K562 (cell line): ENCODE measurements around the gene ARRDC5. TPM values are rescaled to one million over a fixed set of nuclear protein-coding genes. Genes with fewer than 3 reads are reported as not detected.

Experiments
- C11orf30 ChIP-seq: fragments of 450-650 bp; IDR thresholded peaks from 2 replicates; pipeline ENCODE4 v1.6.1; 2016; ENCODE audit warnings: low read depth, mild to moderate bottlenecking
- CBFA2T2 ChIP-seq: fragments of 450-650 bp; conservative IDR thresholded peaks from 2 replicates; pipeline ENCODE4 v1.6.1; 2017; ENCODE audit warnings: mild to moderate bottlenecking
- CGGBP1 ChIP-seq: fragments of 250-450 bp; sonication (Bioruptor Pico); IDR thresholded peaks from 2 replicates; pipeline ENCODE4 v1.9.0; 2021; ENCODE audit warnings: mild to moderate bottlenecking
- KHSRP ChIP-seq: fragments of 450-650 bp; IDR thresholded peaks from 2 replicates; pipeline ENCODE4 v1.6.1; 2017
- PHF20 ChIP-seq: fragments of 450-650 bp; IDR thresholded peaks from 2 replicates; pipeline ENCODE4 v1.6.1; 2018; ENCODE audit not compliant: partially characterized antibody
- POLR3A ChIP-seq: IDR thresholded peaks from 2 replicates; pipeline ENCODE4 v1.6.1; 2011; ENCODE audit warnings: borderline replicate concordance, mild to moderate bottlenecking, moderate library complexity; ENCODE audit not compliant: insufficient read length, insufficient read depth; ENCODE audit errors: extremely low read depth
- PPARD ChIP-seq: fragments of 250-450 bp; sonication (Bioruptor Pico); IDR thresholded peaks from 2 replicates; pipeline ENCODE4 v1.8.0; 2022; ENCODE audit warnings: inconsistent platforms, mild to moderate bottlenecking, moderate library complexity
- RBM22 ChIP-seq: fragments of 200-400 bp; formaldehyde crosslinking; IDR thresholded peaks from 2 replicates; pipeline ENCODE4 v1.6.1; 2018; ENCODE audit warnings: low read length, low read depth; ENCODE audit not compliant: poor library complexity, severe bottlenecking
- SMAD4 ChIP-seq: fragments of 250-450 bp; sonication (Bioruptor Pico); conservative IDR thresholded peaks from 2 replicates; pipeline ENCODE4 v1.8.0; 2021; ENCODE audit warnings: inconsistent platforms, mild to moderate bottlenecking, moderate library complexity
- SMARCC2 ChIP-seq: fragments of 450-650 bp; IDR thresholded peaks from 2 replicates; pipeline ENCODE4 v1.6.1; 2017; ENCODE audit warnings: antibody characterized with exemption, moderate library complexity, mild to moderate bottlenecking, low read depth
- TCF7 ChIP-seq: sonication (generic); IDR thresholded peaks from 2 replicates; pipeline ENCODE4 v1.6.1; 2016; ENCODE audit warnings: antibody characterized with exemption, borderline replicate concordance
- ZBTB12 ChIP-seq: fragments of 250-450 bp; sonication (Bioruptor Pico); IDR thresholded peaks from 2 replicates; pipeline ENCODE4 v1.4.0; 2020
- ZNF24 ChIP-seq: fragments of 450-650 bp; IDR thresholded peaks from 2 replicates; pipeline ENCODE4 v1.6.1; 2016
- polyA plus RNA-seq, 8 experiments: library from polyadenylated mRNA; depleted of rRNA in 4 of 8; stranded (reverse) in 5 of 8; unstranded in 3 of 8; fragments of >200 nt; fragmentation: Nextera tagmentation in 2 of 8; fragmentation: Illumina TruSeq in 1 of 8; extraction: Ambion mirVana in 2 of 8; extraction: Trizol in 1 of 8; gene quantifications; 2 replicates each; pipeline versions ENCODE4 v1.2.1 to v1.2.3, GENCODE V29; 2011 to 2014; ENCODE audit warnings: inconsistent platforms in 1 of 8, missing spikeins in 1 of 8
- total RNA-seq, 7 experiments: library from RNA; depleted of rRNA in 6 of 7; stranded (reverse); fragments of >200 nt in 6 of 7; fragmentation: Illumina TruSeq in 2 of 7; extraction: Trizol in 2 of 7; gene quantifications; 2 replicates each; pipeline versions ENCODE4 v1.2.1 to v1.2.3, GENCODE V29; 2011 to 2021; ENCODE audit warnings: low replicate concordance in 1 of 7
- TF ChIP-seq, protein P1 (sequence below): fragments of 250-450 bp; sonication (Bioruptor Pico); IDR thresholded peaks from 2 replicates; pipeline ENCODE4 v1.8.0; 2022; ENCODE audit warnings: inconsistent platforms, mild to moderate bottlenecking, moderate library complexity, borderline replicate concordance
- TF ChIP-seq, protein P2 (sequence below): fragments of 200-600 bp; sonication (generic); IDR thresholded peaks from one replicate; pipeline ENCODE4 v1.6.1; 2012; ENCODE audit warnings: mild to moderate bottlenecking, low read depth, low read length, inconsistent platforms

Gene ARRDC5
- total and polyA plus RNA-seq, 9 of the 15 experiments (the other 6 are each of a cell fraction or from before 2014, with no cell fraction given), result not detected

DNA sequence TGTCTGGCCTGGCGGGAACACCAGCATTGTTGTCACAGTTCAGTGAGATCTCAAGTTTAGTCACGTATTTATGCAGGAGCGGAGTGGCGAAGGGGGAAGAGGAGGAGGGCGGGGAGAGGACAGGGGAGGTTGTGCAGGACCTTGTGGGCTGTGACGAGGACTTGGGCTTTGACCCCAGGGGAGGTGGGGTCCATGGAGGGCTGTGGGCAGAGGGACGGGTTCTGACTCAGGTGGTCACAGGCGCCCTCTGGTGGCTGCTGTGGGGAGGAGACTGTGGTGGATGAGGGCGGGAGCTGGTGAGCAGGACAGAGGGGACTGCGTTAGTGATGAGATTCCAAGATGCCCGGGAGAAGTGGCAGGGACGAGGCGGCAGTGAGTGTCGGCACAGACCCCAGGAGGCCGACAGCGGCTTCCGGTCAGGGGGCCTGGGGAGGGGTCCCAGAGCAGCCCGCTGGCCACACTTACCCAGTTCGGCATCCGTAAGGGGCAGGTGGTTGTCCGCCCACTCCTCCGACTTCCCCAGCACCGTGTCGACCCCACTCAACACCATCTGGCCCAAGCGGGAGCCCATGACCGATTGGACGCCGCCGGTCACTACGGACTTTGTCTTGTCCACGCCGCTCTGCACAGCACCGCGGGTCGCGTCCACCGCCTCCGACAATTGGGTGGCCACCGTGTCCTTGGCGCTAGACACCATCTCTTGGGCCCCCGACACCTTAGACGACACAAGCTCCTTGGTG lies 51.0 kb downstream of the ARRDC5 start (continued):
- TF ChIP-seq, protein P1, sequence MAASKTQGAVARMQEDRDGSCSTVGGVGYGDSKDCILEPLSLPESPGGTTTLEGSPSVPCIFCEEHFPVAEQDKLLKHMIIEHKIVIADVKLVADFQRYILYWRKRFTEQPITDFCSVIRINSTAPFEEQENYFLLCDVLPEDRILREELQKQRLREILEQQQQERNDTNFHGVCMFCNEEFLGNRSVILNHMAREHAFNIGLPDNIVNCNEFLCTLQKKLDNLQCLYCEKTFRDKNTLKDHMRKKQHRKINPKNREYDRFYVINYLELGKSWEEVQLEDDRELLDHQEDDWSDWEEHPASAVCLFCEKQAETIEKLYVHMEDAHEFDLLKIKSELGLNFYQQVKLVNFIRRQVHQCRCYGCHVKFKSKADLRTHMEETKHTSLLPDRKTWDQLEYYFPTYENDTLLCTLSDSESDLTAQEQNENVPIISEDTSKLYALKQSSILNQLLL (CRISPR knock-in tag), result no peak
- TF ChIP-seq TCF7 (no peak), CBFA2T2 (no peak), PHF20 (no peak), ZNF24 (no peak), PPARD (CRISPR knock-in tag) (no peak), SMAD4 (CRISPR knock-in tag) (no peak), CGGBP1 (CRISPR knock-in tag) (no peak), ZBTB12 (no peak), SMARCC2 (no peak), POLR3A (no peak), KHSRP (no peak), RBM22 (peak; percentile 30), C11orf30 (no peak)
- TF ChIP-seq, protein P2, sequence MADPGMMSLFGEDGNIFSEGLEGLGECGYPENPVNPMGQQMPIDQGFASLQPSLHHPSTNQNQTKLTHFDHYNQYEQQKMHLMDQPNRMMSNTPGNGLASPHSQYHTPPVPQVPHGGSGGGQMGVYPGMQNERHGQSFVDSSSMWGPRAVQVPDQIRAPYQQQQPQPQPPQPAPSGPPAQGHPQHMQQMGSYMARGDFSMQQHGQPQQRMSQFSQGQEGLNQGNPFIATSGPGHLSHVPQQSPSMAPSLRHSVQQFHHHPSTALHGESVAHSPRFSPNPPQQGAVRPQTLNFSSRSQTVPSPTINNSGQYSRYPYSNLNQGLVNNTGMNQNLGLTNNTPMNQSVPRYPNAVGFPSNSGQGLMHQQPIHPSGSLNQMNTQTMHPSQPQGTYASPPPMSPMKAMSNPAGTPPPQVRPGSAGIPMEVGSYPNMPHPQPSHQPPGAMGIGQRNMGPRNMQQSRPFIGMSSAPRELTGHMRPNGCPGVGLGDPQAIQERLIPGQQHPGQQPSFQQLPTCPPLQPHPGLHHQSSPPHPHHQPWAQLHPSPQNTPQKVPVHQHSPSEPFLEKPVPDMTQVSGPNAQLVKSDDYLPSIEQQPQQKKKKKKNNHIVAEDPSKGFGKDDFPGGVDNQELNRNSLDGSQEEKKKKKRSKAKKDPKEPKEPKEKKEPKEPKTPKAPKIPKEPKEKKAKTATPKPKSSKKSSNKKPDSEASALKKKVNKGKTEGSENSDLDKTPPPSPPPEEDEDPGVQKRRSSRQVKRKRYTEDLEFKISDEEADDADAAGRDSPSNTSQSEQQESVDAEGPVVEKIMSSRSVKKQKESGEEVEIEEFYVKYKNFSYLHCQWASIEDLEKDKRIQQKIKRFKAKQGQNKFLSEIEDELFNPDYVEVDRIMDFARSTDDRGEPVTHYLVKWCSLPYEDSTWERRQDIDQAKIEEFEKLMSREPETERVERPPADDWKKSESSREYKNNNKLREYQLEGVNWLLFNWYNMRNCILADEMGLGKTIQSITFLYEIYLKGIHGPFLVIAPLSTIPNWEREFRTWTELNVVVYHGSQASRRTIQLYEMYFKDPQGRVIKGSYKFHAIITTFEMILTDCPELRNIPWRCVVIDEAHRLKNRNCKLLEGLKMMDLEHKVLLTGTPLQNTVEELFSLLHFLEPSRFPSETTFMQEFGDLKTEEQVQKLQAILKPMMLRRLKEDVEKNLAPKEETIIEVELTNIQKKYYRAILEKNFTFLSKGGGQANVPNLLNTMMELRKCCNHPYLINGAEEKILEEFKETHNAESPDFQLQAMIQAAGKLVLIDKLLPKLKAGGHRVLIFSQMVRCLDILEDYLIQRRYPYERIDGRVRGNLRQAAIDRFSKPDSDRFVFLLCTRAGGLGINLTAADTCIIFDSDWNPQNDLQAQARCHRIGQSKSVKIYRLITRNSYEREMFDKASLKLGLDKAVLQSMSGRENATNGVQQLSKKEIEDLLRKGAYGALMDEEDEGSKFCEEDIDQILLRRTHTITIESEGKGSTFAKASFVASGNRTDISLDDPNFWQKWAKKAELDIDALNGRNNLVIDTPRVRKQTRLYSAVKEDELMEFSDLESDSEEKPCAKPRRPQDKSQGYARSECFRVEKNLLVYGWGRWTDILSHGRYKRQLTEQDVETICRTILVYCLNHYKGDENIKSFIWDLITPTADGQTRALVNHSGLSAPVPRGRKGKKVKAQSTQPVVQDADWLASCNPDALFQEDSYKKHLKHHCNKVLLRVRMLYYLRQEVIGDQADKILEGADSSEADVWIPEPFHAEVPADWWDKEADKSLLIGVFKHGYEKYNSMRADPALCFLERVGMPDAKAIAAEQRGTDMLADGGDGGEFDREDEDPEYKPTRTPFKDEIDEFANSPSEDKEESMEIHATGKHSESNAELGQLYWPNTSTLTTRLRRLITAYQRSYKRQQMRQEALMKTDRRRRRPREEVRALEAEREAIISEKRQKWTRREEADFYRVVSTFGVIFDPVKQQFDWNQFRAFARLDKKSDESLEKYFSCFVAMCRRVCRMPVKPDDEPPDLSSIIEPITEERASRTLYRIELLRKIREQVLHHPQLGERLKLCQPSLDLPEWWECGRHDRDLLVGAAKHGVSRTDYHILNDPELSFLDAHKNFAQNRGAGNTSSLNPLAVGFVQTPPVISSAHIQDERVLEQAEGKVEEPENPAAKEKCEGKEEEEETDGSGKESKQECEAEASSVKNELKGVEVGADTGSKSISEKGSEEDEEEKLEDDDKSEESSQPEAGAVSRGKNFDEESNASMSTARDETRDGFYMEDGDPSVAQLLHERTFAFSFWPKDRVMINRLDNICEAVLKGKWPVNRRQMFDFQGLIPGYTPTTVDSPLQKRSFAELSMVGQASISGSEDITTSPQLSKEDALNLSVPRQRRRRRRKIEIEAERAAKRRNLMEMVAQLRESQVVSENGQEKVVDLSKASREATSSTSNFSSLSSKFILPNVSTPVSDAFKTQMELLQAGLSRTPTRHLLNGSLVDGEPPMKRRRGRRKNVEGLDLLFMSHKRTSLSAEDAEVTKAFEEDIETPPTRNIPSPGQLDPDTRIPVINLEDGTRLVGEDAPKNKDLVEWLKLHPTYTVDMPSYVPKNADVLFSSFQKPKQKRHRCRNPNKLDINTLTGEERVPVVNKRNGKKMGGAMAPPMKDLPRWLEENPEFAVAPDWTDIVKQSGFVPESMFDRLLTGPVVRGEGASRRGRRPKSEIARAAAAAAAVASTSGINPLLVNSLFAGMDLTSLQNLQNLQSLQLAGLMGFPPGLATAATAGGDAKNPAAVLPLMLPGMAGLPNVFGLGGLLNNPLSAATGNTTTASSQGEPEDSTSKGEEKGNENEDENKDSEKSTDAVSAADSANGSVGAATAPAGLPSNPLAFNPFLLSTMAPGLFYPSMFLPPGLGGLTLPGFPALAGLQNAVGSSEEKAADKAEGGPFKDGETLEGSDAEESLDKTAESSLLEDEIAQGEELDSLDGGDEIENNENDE, result no peak
